Esophagus squamous epithelium (tissue), 4 donors: ENCODE measurements around the gene OSBPL9.

Experiments used
- CTCF ChIP-seq, 6 experiments: fragments of 450-650 bp in 4 of 6; fragments of 200-600 bp in 2 of 6; sonication (generic) in 2 of 6; IDR thresholded peaks; one replicate each; pipeline ENCODE4 v1.5.1; 2016 to 2019; ENCODE audit warnings: antibody characterized with exemption in 6 of 6, mild to moderate bottlenecking in 4 of 6, moderate library complexity in 4 of 6
- POLR2A ChIP-seq, 4 donors: fragments of 450-650 bp; IDR thresholded peaks; one replicate each; pipeline ENCODE4 v1.6.1; 2017; ENCODE audit warnings: antibody characterized with exemption in 4 of 4, mild to moderate bottlenecking in 4 of 4, moderate library complexity in 3 of 4

- TF ChIP-seq POLR2A (IDR thresholded peaks at IDR 0.05) (no peak), CTCF (IDR thresholded peaks at IDR 0.05) (no peak)
Observed at GRCh38 chr1:51699391-51699790, 82.5 kb downstream of the OSBPL9 start.
